Dermis blood vessel endothelial cell (primary cell): ENCODE data around the gene RHOXF1. TPM values are rescaled to one million over a fixed set of nuclear protein-coding genes. Genes with fewer than 3 reads are reported as not detected.
"Not testable (repeated sequence)": the region's sequence is repeated elsewhere in the genome, so short reads cannot be mapped to it uniquely, and the experiment has no call there.

Experiments
- DNase-seq: peaks from one replicate; pipeline ENCODE4 v3.0.0; 2010
- total RNA-seq: library from RNA; depleted of rRNA; stranded (reverse); fragments of >200 nt; gene quantifications from 2 replicates; pipeline ENCODE4 v1.2.3, GENCODE V29; 2014

The RHOXF1 gene, protein sequence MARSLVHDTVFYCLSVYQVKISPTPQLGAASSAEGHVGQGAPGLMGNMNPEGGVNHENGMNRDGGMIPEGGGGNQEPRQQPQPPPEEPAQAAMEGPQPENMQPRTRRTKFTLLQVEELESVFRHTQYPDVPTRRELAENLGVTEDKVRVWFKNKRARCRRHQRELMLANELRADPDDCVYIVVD
- not detected in 2 replicates for total RNA-seq

GRCh38 chrX:120115438-120115963 is at the start of gene RHOXF1:
TSS of gene RHOXF1 (minus strand) at chrX:120115913. CDS start at chrX:120115862, 51 bp downstream.
- no peak for DNase-seq

GRCh38 chrX:120159086-120159485 is 43.4 kb upstream of the RHOXF1 start:
- DNase-seq = not testable (repeated sequence)

DNA sequence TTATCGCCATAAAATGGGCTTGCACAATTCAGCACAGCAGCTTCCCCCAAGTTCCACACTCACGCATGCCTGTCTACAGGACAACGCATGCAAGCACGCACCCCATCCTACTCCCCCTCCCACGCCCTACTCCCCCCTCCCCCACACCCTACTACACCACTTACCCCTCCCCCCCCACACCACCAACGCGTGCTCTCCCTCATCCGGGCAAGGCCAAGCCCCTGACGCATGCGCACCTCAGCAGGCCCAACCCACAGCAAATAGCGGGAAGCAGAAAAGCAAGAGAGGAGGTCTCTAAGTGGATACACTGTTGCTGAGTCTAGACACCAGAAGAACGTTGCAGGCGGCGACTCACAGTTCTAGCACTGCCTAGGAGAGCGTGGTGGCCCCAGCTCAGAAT is 42.6 kb upstream of the RHOXF1 start, which contains the start of gene RHOXF2:
TSS of gene RHOXF2 (plus strand) at position 301 of the 400 bp plus-strand sequence. CDS start 138 bp downstream, outside the sequence.
- DNase-seq = not testable (repeated sequence)

DNA sequence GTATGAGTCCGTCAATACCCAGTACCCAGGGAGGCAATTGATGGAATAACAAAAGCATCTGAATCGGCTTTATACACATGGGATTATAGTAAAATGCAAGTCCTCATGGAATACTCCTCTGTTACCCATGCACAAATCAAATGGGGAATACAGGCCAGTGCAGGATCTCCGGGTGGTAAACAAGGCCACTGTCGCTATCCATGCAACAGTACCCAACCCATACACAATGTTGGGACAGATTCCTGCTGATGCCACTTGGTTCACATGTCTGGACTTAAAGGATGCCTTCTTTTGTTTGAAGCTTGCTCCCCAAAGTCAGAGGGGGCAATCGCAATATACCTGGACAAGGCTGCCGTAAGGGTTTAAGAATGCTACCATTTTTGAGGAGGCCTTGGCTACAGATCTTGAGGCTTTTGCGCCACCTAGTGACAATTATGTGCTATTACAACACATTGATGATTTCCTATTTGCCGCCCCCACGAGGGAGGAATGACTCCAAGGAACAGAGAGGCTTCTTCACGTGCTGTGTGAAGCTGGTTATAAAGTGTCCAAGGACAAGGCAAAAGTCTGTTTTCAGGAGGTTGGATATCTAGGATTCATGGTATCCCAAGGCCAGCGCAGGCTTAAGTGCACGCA is 34.5 kb upstream of the RHOXF1 start:
- not testable (repeated sequence) for DNase-seq

- DNase-seq = no peak
Measured at GRCh38 chrX:120147537-120147936, 31.8 kb upstream of the RHOXF1 start.

- not testable (repeated sequence) for DNase-seq
Measured at GRCh38 chrX:120146323-120146722, 30.6 kb upstream of the RHOXF1 start.

DNA sequence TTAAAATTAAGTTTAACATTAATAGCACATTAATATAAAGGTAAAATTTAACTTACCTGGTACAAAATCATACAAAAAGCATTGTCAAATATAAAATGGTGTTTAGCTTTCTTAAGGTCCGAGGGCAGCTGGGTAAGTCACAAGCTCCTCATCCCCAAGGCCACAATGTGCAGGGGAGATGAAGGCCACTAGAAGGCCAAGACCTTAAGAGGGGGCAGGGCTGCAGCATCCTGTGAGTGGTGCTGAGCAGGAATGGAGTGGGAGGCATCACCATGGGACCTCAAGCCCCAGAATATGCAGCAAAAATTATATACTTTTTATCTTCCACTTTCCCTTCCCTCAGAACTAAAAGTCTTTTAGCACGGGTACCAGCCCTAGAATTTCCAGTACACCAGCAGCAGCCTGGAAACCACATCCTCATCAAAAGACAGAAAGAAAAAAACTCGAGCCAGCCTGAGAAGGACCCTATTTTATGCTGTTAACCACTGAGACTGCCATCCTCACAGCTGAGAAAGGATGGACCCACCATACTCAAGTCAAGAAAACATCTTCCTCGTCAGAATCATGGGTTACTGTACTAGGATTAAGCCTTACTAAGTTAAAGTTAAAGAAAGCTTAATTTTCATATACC is 29.7 kb upstream of the RHOXF1 start:
- no peak for DNase-seq

DNA sequence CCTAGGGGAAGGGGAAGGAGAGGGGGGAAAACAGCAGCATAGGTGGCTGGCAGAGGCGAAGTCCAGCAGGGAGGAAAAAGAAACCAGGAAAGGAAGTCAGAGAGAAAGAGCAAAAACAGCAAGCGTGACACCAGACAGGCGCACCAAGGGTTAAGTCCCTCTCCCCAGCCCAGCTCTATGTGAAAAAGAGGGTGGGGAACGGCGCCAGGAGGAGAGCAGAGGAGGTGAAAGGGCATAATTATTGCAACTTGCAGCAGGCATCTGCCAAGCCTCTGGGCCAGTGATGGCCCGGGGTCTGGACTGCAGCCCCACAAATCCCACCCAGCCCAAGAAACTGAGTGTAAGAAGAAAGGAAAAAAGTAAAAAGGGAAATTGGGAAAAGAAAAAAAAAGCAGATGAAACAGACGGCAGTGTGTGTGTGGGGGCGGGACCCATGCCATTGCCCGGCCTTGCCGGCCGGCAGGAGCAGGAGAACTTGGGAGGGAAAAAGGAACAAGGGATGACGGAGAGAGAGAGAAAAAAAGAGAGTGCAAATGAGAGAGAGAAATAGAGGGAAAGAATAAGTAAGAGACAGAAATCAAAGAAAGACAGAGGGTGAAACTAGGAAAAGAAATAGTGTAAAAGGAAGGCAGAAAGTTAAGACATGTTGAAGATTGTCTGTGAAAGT is 28.6 kb upstream of the RHOXF1 start:
- no peak for DNase-seq

GRCh38 chrX:120140293-120140981 is 24.7 kb upstream of the RHOXF1 start:
- no peak for DNase-seq

DNA sequence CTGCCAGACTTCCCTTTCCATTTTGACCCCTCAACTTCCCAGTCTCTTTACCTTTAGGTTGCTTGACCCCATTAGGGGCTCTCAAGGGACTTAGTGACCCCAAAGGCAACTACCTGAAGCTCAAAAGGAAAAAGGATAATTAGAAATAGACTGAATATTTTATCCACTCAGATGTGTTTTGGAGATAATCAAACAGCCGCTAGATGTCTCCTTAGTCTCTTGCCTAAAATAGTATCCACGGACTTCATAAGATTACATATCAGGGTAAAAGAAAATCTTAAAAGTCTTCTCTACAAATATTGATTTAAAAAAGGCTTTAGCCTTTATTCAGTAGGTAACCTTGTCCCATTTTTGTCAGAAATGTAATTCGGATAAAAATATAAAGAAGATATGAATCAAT is 21.7 kb upstream of the RHOXF1 start:
- DNase-seq = no peak

- no peak for DNase-seq
Measured at GRCh38 chrX:120136840-120137239, 21.1 kb upstream of the RHOXF1 start.

- DNase-seq = no peak
Measured at GRCh38 chrX:120136128-120136527, 20.4 kb upstream of the RHOXF1 start.

- not testable (repeated sequence) for DNase-seq
Measured at GRCh38 chrX:120128306-120128846, 12.7 kb upstream of the RHOXF1 start.

- DNase-seq = peak; percentile 0
Measured at GRCh38 chrX:120125444-120125843, 9.7 kb upstream of the RHOXF1 start.

DNA sequence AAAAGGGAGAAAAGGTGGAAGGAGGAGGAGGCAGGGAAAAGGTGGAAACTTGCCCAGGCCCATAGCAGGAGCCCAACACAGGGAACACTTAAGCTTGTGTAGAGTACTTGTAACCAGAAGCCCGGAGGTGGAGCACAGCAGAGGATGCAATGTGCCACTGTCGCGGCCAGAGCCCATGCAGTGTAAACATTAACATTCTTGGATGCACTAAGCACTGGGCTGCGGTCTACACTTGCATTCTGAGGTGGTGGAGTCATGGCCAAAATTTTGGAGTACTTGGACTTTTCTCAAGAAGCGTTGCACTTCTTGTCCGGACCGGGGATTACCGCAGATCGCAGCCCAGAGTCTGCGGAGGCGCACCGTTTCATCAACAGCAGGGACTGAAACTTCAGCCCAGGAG is 4.5 kb upstream of the RHOXF1 start:
- no peak for DNase-seq

DNA sequence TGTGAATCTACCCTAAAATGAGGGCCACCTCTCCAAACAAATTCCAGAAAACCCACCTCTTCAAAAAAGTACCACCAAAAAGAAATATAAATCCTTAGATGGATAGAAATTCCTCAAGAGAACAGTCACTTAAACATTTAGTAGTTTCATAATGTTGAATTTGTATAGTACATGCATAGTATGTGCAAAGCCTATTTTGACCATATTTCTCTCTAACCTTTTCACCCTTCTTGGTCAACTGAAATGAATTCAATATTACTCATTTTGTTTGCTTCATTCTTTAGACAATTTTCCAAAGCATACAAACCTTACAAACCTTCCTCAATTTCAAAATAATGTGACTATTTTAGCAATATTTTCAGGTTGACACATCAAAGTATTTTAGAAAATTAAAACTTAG is 4.1 kb downstream of the RHOXF1 start:
- DNase-seq = no peak

GRCh38 chrX:120109378-120109777 is 6.3 kb downstream of the RHOXF1 start:
- DNase-seq = no peak

DNA sequence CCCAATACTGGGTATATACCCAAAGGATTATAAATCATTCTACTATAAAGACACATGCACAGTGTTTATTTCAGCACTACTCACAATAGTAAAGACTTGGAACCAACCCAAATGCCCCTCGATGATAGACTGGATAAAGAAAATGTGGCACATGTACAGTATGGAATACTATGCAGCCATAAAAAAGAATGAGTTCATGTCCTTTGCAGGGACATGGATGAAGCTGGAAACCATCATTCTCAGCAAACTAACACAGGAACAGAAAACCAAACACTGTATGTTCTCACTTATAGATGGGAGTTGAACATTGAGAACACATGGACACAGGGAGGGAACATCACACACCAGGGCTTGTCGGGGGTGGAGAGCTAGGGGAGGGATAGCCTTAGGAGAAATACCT is 11.0 kb downstream of the RHOXF1 start:
- not testable (repeated sequence) for DNase-seq

DNA sequence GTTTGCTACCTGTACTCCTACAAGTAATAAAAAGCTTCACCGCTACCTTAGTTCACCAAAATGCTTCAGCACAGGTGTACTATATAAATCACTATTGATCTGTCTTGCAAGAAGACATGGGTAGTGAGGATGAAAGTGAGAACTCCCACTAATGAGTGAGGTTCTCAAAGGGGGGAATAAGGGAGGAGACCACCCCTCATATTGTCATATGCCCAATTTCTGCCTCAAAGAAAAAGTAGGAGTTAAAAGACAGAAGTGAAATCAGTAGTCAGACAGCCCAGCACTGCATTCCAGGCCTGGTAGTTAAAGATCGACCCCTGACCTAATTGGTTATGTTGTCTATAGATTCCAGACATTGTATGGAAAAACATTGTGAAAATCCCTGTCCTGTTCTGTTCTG is 14.7 kb downstream of the RHOXF1 start:
- not testable (repeated sequence) for DNase-seq

DNA sequence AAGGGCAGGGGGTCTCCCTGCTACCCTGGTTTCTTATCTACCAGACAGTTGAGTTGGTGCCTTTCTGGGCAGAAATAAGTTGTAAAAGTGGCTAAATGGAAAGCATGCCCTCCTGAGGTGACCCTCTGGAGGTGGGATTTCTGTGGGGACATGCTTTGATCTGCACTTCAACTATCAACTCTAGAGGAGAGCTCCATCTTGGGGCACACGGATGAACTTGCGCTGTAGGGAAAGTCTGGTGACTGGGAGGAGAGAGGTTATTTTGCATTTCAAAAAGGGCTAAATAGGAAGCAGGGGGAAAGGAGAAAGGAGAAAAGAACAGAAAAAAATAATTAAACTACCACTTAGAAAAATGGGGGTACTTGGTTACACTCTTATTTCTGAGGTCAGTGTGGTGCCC is 25.5 kb downstream of the RHOXF1 start:
- DNase-seq = no peak

GRCh38 chrX:120087289-120088017 is 28.3 kb downstream of the RHOXF1 start:
- no peak for DNase-seq
